RWPE2 (cell line): ENCODE measurements around the gene TBC1D5.

ENCODE experiments used
- ATAC-seq: fragments of 200-7000 bp; cut with Tn5 transposase; 3 replicates; pipeline ENCODE4 v1.9.1; 2021; ENCODE audit warnings: low read depth
- DNase-seq: peaks from one replicate; pipeline ENCODE4 v3.0.0-alpha.2; 2020; ENCODE audit warnings: low spot score
- H3K27ac ChIP-seq: fragments of 450-650 bp; 2 replicates; pipeline ENCODE4 v1.5.1; 2017; ENCODE audit warnings: mild to moderate bottlenecking; ENCODE audit not compliant: poor library complexity, severe bottlenecking
- H3K27me3 ChIP-seq: fragments of 250-450 bp; sonication (Bioruptor Pico); 2 replicates; pipeline ENCODE4 v1.5.1; 2021; ENCODE audit warnings: mild to moderate bottlenecking, moderate library complexity; ENCODE audit not compliant: insufficient read depth, poor library complexity, severe bottlenecking
- H3K36me3 ChIP-seq: fragments of 250-450 bp; sonication (Bioruptor Pico); 2 replicates; pipeline ENCODE4 v1.5.1; 2020; ENCODE audit warnings: low read depth, mild to moderate bottlenecking, moderate library complexity
- H3K4me1 ChIP-seq: fragments of 250-450 bp; sonication (Bioruptor Pico); 2 replicates; pipeline ENCODE4 v1.5.1; 2021; ENCODE audit warnings: mild to moderate bottlenecking, moderate library complexity; ENCODE audit not compliant: insufficient read depth, poor library complexity, severe bottlenecking
- H3K4me3 ChIP-seq: fragments of 250-450 bp; sonication (Bioruptor Pico); 2 replicates; pipeline ENCODE4 v1.5.1; 2021; ENCODE audit warnings: mild to moderate bottlenecking, moderate library complexity; ENCODE audit not compliant: severe bottlenecking
- H3K9me3 ChIP-seq: fragments of 250-450 bp; sonication (Bioruptor Pico); 2 replicates; pipeline ENCODE4 v1.5.1; 2021; ENCODE audit warnings: mild to moderate bottlenecking, moderate library complexity; ENCODE audit not compliant: severe bottlenecking
- CTCF ChIP-seq: fragments of 450-650 bp; IDR thresholded peaks from one replicate; pipeline ENCODE4 v1.5.1; 2017; ENCODE audit warnings: mild to moderate bottlenecking, moderate library complexity; ENCODE audit not compliant: poor library complexity, severe bottlenecking

Gene TBC1D5

GRCh38 chr3:17187589-17188184 lies 554.7 kb downstream of the TBC1D5 start:
- Histone ChIP-seq H3K36me3 (peaks cover 9% of the 10 kb centered on the region), H3K27ac (no peak overlapping the region), H3K27me3 (no peaks in the 10 kb centered on the region), H3K4me3 (no peak overlapping the region), H3K9me3 (no peaks in the 10 kb centered on the region), H3K4me1 (peaks cover 9% of the 10 kb centered on the region)
- TF ChIP-seq CTCF = no peak
- DNase-seq = no peak
- no peak for ATAC-seq

- Histone ChIP-seq H3K27ac (no peak overlapping the region), H3K4me3 (no peak overlapping the region), H3K4me1 (peaks cover 9% of the 10 kb centered on the region), H3K27me3 (no peaks in the 10 kb centered on the region), H3K9me3 (no peaks in the 10 kb centered on the region), H3K36me3 (peaks cover 9% of the 10 kb centered on the region)
- no peak for TF ChIP-seq CTCF
- ATAC-seq = peak; percentile 78
- no peak for DNase-seq
Measured at GRCh38 chr3:17183951-17184550, 558.4 kb downstream of the TBC1D5 start.

- no peak for TF ChIP-seq CTCF
- Histone ChIP-seq H3K9me3 (no peaks in the 10 kb centered on the region), H3K36me3 (peaks cover 9% of the 10 kb centered on the region), H3K4me3 (no peak overlapping the region), H3K27ac (no peak overlapping the region), H3K4me1 (peaks cover 9% of the 10 kb centered on the region), H3K27me3 (no peaks in the 10 kb centered on the region)
- ATAC-seq (no peak), DNase-seq (no peak)
Measured at GRCh38 chr3:17182166-17182565, 560.3 kb downstream of the TBC1D5 start.

- no peak for TF ChIP-seq CTCF
- peaks cover 9% of the 10 kb centered on the region for H3K4me1 ChIP-seq
- no peak overlapping the region for H3K27ac ChIP-seq
Measured at GRCh38 chr3:17181413-17181907, 561.0 kb downstream of the TBC1D5 start.

More at GRCh38 chr3:17181413-17181907, 561.0 kb downstream of the TBC1D5 start:
- no peaks in the 10 kb centered on the region for H3K27me3 ChIP-seq
- no peaks in the 10 kb centered on the region for H3K9me3 ChIP-seq
- DNase-seq (no peak), ATAC-seq (no peak)
- H3K36me3 ChIP-seq = peaks cover 9% of the 10 kb centered on the region
- H3K4me3 ChIP-seq = no peak overlapping the region
